Memory B cell (primary cell): ENCODE data around the gene ENTR1.
"Not testable (repeated sequence)": the region's sequence is repeated elsewhere in the genome, so short reads cannot be mapped to it uniquely, and the experiment has no call there.

Experiments
- ATAC-seq: fragments of 150-1000 bp; cut with Tn5 transposase; 2 replicates; pipeline ENCODE4 v1.10.0; 2021; ENCODE audit warnings: low read depth, mild to moderate bottlenecking, moderate library complexity
- DNase-seq, 2 donors: peaks; one replicate each; pipeline ENCODE4 v3.0.0; 2022; ENCODE audit warnings: low spot score in 2 of 2
- H3K27ac Mint-ChIP-seq: one replicate; pipeline ENCODE4 v1.8.0; 2022; ENCODE audit warnings: mild to moderate bottlenecking, moderate library complexity, mixed read lengths
- H3K27me3 Mint-ChIP-seq: one replicate; pipeline ENCODE4 v1.8.0; 2022; ENCODE audit warnings: mixed read lengths
- H3K36me3 Mint-ChIP-seq: one replicate; pipeline ENCODE4 v1.8.0; 2022; ENCODE audit warnings: mild to moderate bottlenecking, mixed read lengths
- H3K4me1 Mint-ChIP-seq: one replicate; pipeline ENCODE4 v1.8.0; 2022; ENCODE audit warnings: mixed read lengths
- H3K4me3 Mint-ChIP-seq: one replicate; pipeline ENCODE4 v1.8.0; 2022; ENCODE audit warnings: mild to moderate bottlenecking, moderate library complexity, mixed read lengths
- H3K9me3 Mint-ChIP-seq: one replicate; pipeline ENCODE4 v1.8.0; 2022; ENCODE audit warnings: mixed read lengths

The ENTR1 gene

DNA sequence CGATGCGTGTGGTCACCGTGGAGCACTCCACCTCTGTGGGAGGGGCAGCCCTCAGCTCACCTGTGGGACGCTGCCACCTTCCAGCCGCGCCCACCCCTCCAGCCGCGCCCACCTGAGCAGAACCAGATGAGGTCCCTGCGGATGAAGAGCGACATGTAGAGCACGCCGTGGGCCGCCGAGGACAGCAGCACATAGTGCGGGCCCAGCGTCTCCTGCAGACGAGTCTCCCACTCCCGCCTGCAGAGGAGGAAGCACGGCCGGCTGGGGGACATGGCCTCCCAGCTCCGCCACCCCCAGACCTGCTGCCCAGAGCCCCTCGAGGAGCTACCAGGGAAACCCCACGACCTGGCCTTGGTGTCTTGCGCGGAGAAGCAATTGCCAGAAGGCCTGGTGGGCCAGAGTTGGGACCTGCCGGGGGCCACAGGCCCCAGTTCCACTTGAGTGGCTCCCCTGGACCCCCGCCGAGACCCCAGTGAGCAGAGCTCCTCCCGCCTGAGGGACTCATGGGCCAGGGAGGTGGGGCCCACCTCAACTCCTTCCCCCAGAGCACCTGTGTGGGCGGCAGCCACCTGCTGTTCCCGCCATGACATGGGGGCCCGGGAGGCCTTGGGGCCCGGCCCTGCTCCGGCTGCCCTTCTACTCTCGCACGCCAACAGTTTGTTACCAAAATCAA lies 22.8 kb upstream of the ENTR1 start:
- no peak overlapping the region for H3K4me3 Mint-ChIP-seq
- no peak for ATAC-seq
- no peak overlapping the region for H3K27ac Mint-ChIP-seq

DNA sequence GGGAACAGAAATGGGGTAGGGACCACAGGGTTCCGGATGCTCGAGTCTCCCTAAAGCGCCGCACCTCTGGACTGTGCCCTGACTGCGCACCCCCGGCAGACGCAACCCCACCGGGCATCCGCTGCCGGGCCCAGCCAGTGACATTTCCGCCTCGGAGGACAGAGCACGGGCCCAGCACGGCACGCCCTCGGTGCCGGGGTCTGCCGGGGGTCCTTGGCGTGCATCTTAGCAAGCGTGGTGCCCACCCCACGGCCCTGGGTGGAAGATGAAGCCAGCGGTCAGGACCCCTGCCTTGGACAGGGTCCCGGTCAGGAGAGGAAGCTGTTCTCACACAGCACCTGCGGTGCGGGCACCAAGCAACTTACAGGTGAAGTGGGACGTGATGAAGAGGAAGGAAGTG lies 22.2 kb upstream of the ENTR1 start:
- no peak for DNase-seq
- H3K4me3 Mint-ChIP-seq = no peak overlapping the region
- peaks cover 2% of the 10 kb centered on the region for H3K36me3 Mint-ChIP-seq
- peaks cover 17% of the 10 kb centered on the region for H3K4me1 Mint-ChIP-seq
- H3K27ac Mint-ChIP-seq = no peak overlapping the region
- no peaks in the 10 kb centered on the region for H3K9me3 Mint-ChIP-seq
- H3K27me3 Mint-ChIP-seq = no peaks in the 10 kb centered on the region
- no peak for ATAC-seq

More for the DNA sequence above, 22.8 kb upstream of the ENTR1 start:
- H3K4me1 Mint-ChIP-seq = peaks cover 20% of the 10 kb centered on the region
- no peaks in the 10 kb centered on the region for H3K9me3 Mint-ChIP-seq
- DNase-seq = no peak
- H3K36me3 Mint-ChIP-seq = peaks cover 2% of the 10 kb centered on the region
- no peaks in the 10 kb centered on the region for H3K27me3 Mint-ChIP-seq

DNA sequence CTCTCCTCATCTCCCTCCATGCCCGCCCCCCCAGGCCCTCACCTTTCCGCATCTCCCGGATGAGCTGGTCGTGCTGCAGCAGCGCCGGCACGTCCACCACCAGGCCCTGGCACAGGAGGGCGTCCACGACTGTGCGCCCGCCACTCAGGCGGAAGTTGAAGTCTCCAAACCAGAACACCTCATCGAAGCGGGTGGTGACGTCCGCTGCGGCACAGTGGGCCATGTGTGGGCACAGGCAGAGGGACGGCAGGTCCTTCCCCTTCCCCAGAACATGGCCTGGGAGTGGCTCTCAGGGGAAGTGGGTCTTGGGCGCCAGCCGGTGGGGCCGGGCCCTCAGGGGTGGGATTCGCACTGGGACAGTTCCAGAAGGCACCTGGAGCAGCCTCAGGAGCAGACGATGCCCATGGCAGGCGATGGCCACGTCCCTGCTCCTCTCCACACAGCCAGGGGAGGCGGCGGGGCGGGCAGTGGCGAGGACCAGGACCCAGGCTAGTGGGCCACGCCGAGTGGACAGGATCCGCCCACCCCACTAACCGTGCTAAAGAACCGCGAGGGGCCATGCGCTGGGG lies 21.5 kb upstream of the ENTR1 start:
- H3K27ac Mint-ChIP-seq = no peak overlapping the region
- peaks cover 2% of the 10 kb centered on the region for H3K36me3 Mint-ChIP-seq
- ATAC-seq (no peak), DNase-seq (no peak)
- no peaks in the 10 kb centered on the region for H3K27me3 Mint-ChIP-seq
- no peak overlapping the region for H3K4me3 Mint-ChIP-seq
- peaks cover 10% of the 10 kb centered on the region for H3K4me1 Mint-ChIP-seq
- H3K9me3 Mint-ChIP-seq = no peaks in the 10 kb centered on the region

DNA sequence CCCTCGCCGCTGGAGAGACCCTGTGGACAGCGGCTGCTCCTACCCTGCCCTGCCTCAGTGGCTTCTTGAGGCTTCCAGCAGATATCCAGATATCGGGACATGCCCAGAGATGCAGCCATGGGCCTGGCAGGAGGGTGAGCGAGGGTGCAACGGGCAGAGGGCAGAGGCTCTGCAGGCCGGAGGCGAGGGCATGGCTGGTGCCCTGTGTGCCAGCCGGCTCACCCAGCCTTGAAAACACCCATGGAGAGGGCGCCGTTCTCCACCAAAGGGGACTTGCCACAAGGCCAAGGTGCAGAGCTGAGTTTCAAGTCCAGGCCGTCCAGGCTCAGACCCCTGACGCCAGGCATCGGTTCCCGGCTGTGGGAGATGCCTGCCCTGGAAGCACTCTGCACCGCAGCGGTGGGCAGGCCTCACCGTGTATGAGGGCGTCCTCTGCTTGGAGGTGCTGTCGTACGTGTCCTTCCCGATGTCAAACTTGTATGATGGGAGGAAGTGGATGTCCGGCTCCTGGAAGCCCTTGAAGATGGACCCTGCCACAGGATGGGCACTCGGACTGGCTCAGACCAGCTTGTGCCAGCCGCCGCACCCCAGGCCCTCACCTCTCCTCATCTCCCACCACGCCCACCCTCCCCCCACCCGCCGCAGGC lies 20.3 kb upstream of the ENTR1 start:
- Mint-ChIP-seq H3K27ac (no peak overlapping the region), H3K4me3 (no peak overlapping the region), H3K36me3 (peaks cover 2% of the 10 kb centered on the region), H3K9me3 (no peaks in the 10 kb centered on the region), H3K4me1 (peaks cover under 1% of the 10 kb centered on the region), H3K27me3 (no peaks in the 10 kb centered on the region)
- ATAC-seq (no peak), DNase-seq (no peak)

DNA sequence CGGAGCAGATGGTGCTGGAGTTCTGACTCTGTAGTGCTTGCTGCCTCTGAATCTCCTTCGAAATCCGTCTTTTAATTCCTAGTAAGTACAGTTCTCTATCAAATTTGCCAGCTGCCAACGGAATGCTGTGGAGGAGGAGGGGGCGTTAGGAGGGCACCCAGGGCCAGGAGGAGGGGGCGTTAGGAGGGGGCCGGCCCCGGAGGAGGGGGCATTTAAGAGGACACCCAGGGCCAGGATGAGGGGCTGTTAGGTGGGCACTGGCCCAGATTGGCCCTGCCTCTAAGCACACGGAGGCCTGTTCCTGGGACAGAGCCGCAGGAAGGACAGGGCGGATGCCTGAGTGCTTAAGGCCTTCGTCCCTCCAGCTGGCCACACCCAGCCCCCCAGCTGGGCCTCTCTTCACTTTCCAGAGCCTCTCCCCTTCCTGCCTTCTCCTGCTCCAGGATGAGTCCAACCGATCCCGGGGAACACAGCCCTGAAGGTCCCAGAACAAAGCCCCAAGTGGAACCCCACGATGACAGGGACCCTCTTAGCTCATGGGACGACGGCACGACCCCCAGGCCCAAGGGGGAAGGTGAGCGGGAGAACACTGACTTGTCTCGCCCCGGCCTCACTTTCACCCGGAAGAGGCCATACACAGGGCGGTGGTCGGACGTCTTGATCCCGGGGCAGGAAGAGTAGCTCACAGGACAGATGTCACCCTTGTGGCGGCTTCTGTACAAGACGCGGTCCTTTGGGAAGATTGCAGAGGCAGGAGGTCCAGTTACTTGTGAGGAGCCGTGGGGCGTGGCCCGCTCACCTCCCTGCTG lies 19.5 kb upstream of the ENTR1 start:
- H3K27me3 Mint-ChIP-seq = no peaks in the 10 kb centered on the region
- H3K27ac Mint-ChIP-seq = no peak overlapping the region
- H3K9me3 Mint-ChIP-seq = no peaks in the 10 kb centered on the region
- ATAC-seq (no peak), DNase-seq (no peak)
- peaks cover 4% of the 10 kb centered on the region for H3K36me3 Mint-ChIP-seq
- no peaks in the 10 kb centered on the region for H3K4me1 Mint-ChIP-seq
- no peak overlapping the region for H3K4me3 Mint-ChIP-seq

DNA sequence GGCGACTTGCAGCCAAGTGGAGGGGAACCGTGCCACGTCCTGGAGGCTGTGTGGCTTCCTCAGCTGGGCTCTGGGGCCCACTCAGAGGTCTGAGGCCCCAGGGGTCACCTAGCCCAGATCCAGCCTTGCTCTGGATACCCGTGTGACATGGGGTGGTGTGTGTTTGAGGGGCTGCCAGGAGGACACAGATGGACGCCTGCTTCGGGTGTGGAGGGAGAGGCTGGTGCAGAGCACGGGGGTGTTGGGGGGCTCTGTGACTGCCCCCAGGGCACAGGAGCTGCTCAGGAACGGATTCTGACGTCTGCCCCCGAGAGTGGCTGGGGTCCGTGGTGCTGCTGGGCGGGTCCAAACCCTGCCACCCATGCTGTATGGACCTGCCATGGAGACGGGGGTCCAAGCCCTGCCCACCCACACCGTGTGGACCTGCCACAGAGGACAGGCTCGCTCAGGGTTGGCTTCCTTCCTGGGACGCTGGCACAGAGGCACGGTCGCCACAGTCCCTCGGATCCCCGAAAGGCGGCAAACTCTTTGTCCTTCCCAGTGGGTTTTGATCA lies 18.7 kb upstream of the ENTR1 start:
- DNase-seq = no peak
- ATAC-seq = no peak
- Mint-ChIP-seq H3K4me1 (no peaks in the 10 kb centered on the region), H3K4me3 (no peak overlapping the region), H3K9me3 (no peaks in the 10 kb centered on the region), H3K36me3 (peaks cover 4% of the 10 kb centered on the region), H3K27me3 (no peaks in the 10 kb centered on the region), H3K27ac (no peak overlapping the region)

DNA sequence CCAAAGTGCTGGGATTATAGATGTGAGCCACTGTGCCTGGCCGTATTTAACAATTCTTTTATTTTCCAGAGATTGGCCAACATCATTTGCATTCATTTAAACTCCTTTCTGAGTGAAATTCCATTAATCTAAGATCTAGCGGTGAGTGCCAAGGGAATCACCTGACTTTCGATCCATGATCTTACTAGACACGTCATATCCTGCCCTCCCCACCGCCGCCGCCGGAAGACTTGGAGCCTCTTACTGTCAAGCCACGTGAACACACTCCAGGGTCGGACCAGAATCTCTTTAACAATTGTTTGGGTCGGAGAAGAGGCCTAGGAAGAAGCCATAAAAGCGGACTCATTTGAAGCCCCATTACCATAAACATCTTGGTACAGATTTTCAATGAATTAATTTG lies 16.4 kb upstream of the ENTR1 start:
- H3K36me3 Mint-ChIP-seq = peaks cover 7% of the 10 kb centered on the region
- no peak overlapping the region for H3K27ac Mint-ChIP-seq

DNA sequence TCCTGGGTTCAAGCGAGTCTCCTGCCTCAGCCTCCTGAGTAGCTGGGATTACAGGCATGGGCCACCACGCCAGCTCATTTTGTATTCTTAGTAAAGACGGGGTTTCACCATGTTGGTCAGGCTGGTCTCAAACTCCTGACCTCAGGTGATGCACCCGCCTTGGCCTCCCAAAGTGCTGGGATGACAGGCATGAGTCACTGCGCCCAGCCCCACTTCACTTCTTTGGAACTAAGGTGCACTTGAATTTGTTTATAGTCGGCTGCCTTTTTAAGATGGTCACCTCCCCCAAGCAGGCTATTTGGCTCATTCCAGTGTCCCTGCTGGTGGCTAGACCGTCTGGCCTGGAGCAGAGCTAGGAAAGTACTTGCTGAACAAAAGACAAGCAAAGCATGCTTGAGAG lies 15.0 kb upstream of the ENTR1 start:
- ATAC-seq, H3K36me3 Mint-ChIP-seq, H3K4me1 Mint-ChIP-seq, H3K9me3 Mint-ChIP-seq, DNase-seq, H3K27me3 Mint-ChIP-seq, H3K4me3 Mint-ChIP-seq, H3K27ac Mint-ChIP-seq: not testable (repeated sequence)

More for the DNA sequence above, 16.4 kb upstream of the ENTR1 start:
- no peaks in the 10 kb centered on the region for H3K9me3 Mint-ChIP-seq
- DNase-seq (no peak), ATAC-seq (no peak)
- H3K27me3 Mint-ChIP-seq = no peaks in the 10 kb centered on the region
- no peak overlapping the region for H3K4me3 Mint-ChIP-seq
- no peaks in the 10 kb centered on the region for H3K4me1 Mint-ChIP-seq

DNA sequence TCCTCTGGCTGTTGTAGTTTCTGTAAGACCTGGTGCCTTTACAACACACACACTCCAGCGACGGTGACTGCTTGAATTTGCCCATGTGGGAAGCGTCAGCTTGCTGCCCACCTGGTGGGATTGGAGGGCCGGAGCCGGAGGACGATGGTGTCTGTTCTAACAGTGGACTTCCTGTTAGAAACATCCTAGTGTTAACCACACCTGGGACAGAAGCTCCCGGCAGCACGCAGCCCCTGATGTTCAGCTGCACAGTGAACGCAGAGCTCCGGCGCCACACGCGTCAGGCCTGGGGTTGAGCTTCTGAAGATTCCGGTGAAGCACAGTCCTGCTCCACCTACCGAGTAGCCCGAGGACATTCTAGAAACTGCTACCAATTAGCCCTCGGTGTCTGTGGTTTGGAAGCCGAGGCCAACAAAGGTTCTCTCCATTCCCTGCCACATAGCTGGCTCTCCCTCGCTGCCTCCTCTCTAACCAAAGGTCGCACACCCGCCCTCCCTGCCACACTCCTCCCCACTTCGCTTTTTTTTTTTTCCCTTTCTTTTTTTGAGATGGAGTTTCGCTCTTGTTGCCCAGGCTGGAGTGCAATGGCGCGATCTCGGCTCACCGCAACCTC lies 14.4 kb upstream of the ENTR1 start:
- Mint-ChIP-seq H3K27me3 (no peaks in the 10 kb centered on the region), H3K9me3 (no peaks in the 10 kb centered on the region), H3K4me3 (no peak overlapping the region), H3K27ac (no peak overlapping the region), H3K4me1 (no peaks in the 10 kb centered on the region), H3K36me3 (peaks cover 7% of the 10 kb centered on the region)
- ATAC-seq (no peak), DNase-seq (no peak)

DNA sequence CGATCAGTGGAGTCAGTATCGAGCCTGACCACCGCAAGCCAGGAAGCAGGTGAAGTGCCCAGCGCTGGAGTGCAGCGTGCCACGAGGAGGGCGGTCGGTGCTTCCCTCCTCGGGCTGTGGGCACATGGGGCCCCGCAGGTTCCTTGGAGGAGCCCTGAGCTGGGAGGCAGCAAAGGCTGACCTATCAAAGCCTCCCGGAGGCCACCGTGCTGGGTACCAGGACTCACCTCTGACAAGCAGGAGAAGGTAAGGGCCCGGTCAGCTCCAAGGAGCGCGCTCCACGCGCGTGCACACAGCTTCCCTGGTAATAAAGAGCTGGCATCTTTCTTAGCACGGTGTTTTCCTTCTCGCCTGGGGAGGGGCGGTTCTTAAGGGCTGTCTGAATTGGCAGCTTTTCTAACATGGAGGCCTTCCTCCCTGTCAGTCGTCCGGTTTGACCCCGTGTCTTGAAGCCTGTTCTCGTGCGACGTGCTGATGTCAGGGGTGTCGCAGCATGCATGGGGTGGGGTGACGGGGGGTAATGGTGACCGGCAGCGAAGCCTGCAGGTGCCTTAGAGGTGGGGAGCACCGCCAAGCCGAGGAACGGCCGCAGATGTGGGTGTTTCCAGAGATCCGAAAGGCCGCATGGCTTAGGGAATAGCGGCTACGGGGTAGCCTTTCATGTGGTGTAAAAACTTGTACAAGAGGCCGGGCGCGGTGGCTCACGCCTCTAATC lies 13.2 kb upstream of the ENTR1 start:
- Mint-ChIP-seq H3K9me3 (no peaks in the 10 kb centered on the region), H3K27me3 (no peaks in the 10 kb centered on the region), H3K4me3 (no peak overlapping the region), H3K36me3 (peaks cover 9% of the 10 kb centered on the region), H3K4me1 (no peaks in the 10 kb centered on the region), H3K27ac (no peak overlapping the region)
- no peak for ATAC-seq
- no peak for DNase-seq

DNA sequence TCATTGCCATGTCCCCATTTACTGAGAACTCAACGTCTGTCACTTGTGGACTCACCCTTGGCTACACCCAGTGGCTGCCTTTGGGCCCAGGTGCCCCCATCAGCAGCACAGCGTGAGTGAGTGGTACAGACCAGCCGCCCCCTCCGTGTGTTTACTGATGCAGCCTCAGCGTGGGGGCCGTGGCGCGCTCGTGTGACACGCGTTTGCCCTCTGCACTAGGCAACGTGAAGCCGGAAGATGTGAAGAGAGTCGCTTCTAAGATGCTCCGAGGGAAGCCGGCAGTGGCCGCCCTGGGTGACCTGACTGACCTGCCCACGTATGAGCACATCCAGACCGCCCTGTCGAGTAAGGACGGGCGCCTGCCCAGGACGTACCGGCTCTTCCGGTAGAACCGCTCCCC lies 12.5 kb upstream of the ENTR1 start:
- no peak for DNase-seq
- no peaks in the 10 kb centered on the region for H3K9me3 Mint-ChIP-seq
- H3K4me1 Mint-ChIP-seq = no peaks in the 10 kb centered on the region
- peaks cover 10% of the 10 kb centered on the region for H3K36me3 Mint-ChIP-seq
- H3K27ac Mint-ChIP-seq = no peak overlapping the region
- H3K27me3 Mint-ChIP-seq = no peaks in the 10 kb centered on the region
- ATAC-seq = no peak
- H3K4me3 Mint-ChIP-seq = no peak overlapping the region

DNA sequence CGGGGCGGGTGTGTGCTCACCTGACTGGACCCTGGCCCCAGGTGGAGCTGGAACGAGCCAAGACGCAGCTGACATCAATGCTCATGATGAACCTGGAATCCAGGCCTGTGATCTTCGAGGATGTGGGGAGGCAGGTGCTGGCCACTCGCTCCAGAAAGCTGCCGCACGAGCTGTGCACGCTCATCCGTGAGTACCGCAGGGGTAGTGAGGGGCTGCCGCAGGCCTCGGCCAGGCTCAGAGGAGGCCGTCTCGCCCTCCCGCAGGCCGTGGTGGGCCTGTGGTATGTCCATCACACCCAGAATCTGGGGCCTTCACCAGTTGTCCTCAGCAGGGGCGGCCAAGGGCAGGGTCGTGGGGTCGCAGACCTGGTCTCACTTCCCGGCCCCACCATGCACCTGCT lies 11.4 kb upstream of the ENTR1 start:
- H3K9me3 Mint-ChIP-seq = no peaks in the 10 kb centered on the region
- H3K27me3 Mint-ChIP-seq = no peaks in the 10 kb centered on the region
- no peak overlapping the region for H3K27ac Mint-ChIP-seq
- no peak for DNase-seq
- no peaks in the 10 kb centered on the region for H3K4me1 Mint-ChIP-seq
- H3K4me3 Mint-ChIP-seq = no peak overlapping the region
- ATAC-seq = no peak
- H3K36me3 Mint-ChIP-seq = peaks cover 16% of the 10 kb centered on the region

DNA sequence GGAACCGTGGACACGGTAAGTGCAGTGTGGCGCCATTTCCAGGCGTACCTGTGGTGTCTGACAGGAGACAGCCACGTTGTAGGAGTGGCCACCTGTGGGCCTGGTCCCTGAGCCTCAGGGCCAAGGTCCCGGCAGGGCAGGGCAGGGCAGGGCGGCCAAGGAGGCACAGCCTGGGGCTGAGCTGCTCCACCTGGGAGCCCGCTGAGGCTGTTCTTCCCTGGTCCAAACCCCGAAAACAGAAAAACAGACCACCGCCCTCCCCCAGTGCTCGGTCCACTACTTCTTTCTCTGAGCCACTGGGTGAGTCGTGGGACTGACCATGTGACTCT lies 8.6 kb upstream of the ENTR1 start:
- Mint-ChIP-seq H3K4me3 (no peak overlapping the region), H3K36me3 (peaks cover 24% of the 10 kb centered on the region), H3K27me3 (no peaks in the 10 kb centered on the region), H3K27ac (no peak overlapping the region), H3K4me1 (no peaks in the 10 kb centered on the region), H3K9me3 (no peaks in the 10 kb centered on the region)
- ATAC-seq = no peak
- DNase-seq = no peak
